ENCODE data around the gene LTB4R. TPM values are rescaled to one million over a fixed set of nuclear protein-coding genes. Genes with fewer than 3 reads are reported as not detected.

The LTB4R gene
- total and polyA plus RNA-seq, 9 of the 15 experiments (the other 6 are each of a cell fraction or from before 2014, with no cell fraction given) = 0.38 to 10.5 (median 2.8) TPM

- peak; percentile 83 for TF ChIP-seq REST (IDR thresholded peaks at IDR 0.05; ENCODE audit: borderline replicate concordance)
- no peak for TF ChIP-seq REST (CRISPR knock-in tag; IDR thresholded peaks at IDR 0.05; ENCODE audit: low read depth)
- no peak for TF ChIP-seq PTBP1 (IDR thresholded peaks at IDR 0.05; ENCODE audit: low read depth, low read length)
- peak; percentile 80 to 86 for TF ChIP-seq RAD21 (CRISPR knock-in tag; conservative IDR thresholded peaks at IDR 0.05 in 1 of 2, IDR thresholded peaks at IDR 0.05 in 1 of 2)
- no peak for TF ChIP-seq MXD1 (CRISPR knock-in tag; IDR thresholded peaks at IDR 0.05; ENCODE audit: borderline replicate concordance, poor library complexity, severe bottlenecking)
- no peak for TF ChIP-seq STAT5A (IDR thresholded peaks at IDR 0.05; ENCODE audit: borderline replicate concordance, low read length)
- peak; percentile 53; the same call in 1 of the 2 replicates for TF ChIP-seq ATF3 (IDR thresholded peaks at IDR 0.05)
- TF ChIP-seq ATF3 (CRISPR knock-in tag; conservative IDR thresholded peaks at IDR 0.05) = no peak
- 0 out of 2 replicates have a peak, but pooled peaks have one; percentile 13 for TF ChIP-seq CBFB (CRISPR knock-in tag; IDR thresholded peaks at IDR 0.05)
- TF ChIP-seq RBM14 (IDR thresholded peaks at IDR 0.05; ENCODE audit: borderline replicate concordance, insufficient read depth, low read depth, low read length) = no peak
- no peak for TF ChIP-seq MBD2 (IDR thresholded peaks at IDR 0.05; ENCODE audit: borderline replicate concordance, low read depth)
- no peak for TF ChIP-seq TCFL5 (CRISPR knock-in tag; conservative IDR thresholded peaks at IDR 0.05)
- no peak for TF ChIP-seq ELK3 (CRISPR knock-in tag; IDR thresholded peaks at IDR 0.05)
- TF ChIP-seq SETDB1 (IDR thresholded peaks at IDR 0.05; ENCODE audit: low read length) = no peak
- TF ChIP-seq RBM25 (IDR thresholded peaks at IDR 0.05; ENCODE audit: low read depth, low read length, severe bottlenecking) = no peak
Measured at GRCh38 chr14:24296341-24297157, 14.8 kb upstream of the LTB4R start (continued).

Data from K562 (cell line).